ENCODE data around the gene MAP3K12. TPM values are rescaled to one million over a fixed set of nuclear protein-coding genes. Genes with fewer than 3 reads are reported as not detected.
A peak's percentile ranks its signal among the peaks of the same experiment; 100 is the strongest.

Gene MAP3K12
- total and polyA plus RNA-seq, 2 of the 13 experiments (the other 11 are each of a cell fraction or from before 2014, with no cell fraction given) = 0.20 to 1.1 TPM

GRCh38 chr12:53538209-53538689, 39.0 kb upstream of the MAP3K12 start (continued):
- TF ChIP-seq PHF8 (CRISPR knock-in tag; IDR thresholded peaks at IDR 0.05) (no peak), HDAC2 (CRISPR knock-in tag; IDR thresholded peaks at IDR 0.05) (peak; percentile 89), NR2C2 (CRISPR knock-in tag; IDR thresholded peaks at IDR 0.05; ENCODE audit: borderline replicate concordance) (peak; percentile 63; the same call in 1 of the 2 replicates), JUND (CRISPR knock-in tag; IDR thresholded peaks at IDR 0.05) (no peak), ZNF232 (CRISPR knock-in tag; IDR thresholded peaks at IDR 0.05; ENCODE audit: borderline replicate concordance) (peak; percentile 79; the same call in 1 of the 2 replicates), ZNF543 (CRISPR knock-in tag; IDR thresholded peaks at IDR 0.05) (no peak), NCOA2 (CRISPR knock-in tag; IDR thresholded peaks at IDR 0.05) (peak; percentile 96), ZNF574 (CRISPR knock-in tag; IDR thresholded peaks at IDR 0.05) (peak; percentile 71), MTERF4 (CRISPR knock-in tag; IDR thresholded peaks at IDR 0.05) (no peak), ZNF816 (CRISPR knock-in tag; IDR thresholded peaks at IDR 0.05; ENCODE audit: borderline replicate concordance) (no peak), DMAP1 (CRISPR knock-in tag; IDR thresholded peaks at IDR 0.05) (peak; percentile 26; the same call in 1 of the 2 replicates), SMAD9 (CRISPR knock-in tag; IDR thresholded peaks at IDR 0.05) (no peak), ZNF367 (CRISPR knock-in tag; IDR thresholded peaks at IDR 0.05; ENCODE audit: borderline replicate concordance) (0 out of 2 replicates have a peak, but pooled peaks have one; percentile 34), RNF219 (CRISPR knock-in tag; IDR thresholded peaks at IDR 0.05) (no peak), MYC (CRISPR knock-in tag; IDR thresholded peaks at IDR 0.05; ENCODE audit: borderline replicate concordance) (no peak), JUNB (CRISPR knock-in tag; IDR thresholded peaks at IDR 0.05; ENCODE audit: borderline replicate concordance) (peak; percentile 41; the same call in 1 of the 2 replicates), FOSL1 (CRISPR knock-in tag; IDR thresholded peaks at IDR 0.05; ENCODE audit: borderline replicate concordance) (no peak), MBNL3 (CRISPR knock-in tag; conservative IDR thresholded peaks at IDR 0.05) (no peak), ARID5B (CRISPR knock-in tag; IDR thresholded peaks at IDR 0.05) (peak; percentile 99), SOX5 (CRISPR knock-in tag; IDR thresholded peaks at IDR 0.05; ENCODE audit: borderline replicate concordance) (peak; percentile 100), SKI (IDR thresholded peaks at IDR 0.05; ENCODE audit: partially characterized antibody) (peak; percentile 97), ZC3H13 (CRISPR knock-in tag; IDR thresholded peaks at IDR 0.05) (no peak)

Data from HepG2 (cell line).